K562 (cell line): Measurements from ENCODE around the gene MDM1. TPM values are rescaled to one million over a fixed set of nuclear protein-coding genes. Genes with fewer than 3 reads are reported as not detected.

ENCODE experiments used
- ATAC-seq: fragments of 200-7000 bp; cut with Tn5 transposase; 3 replicates; pipeline ENCODE4 v1.9.1; 2020; ENCODE audit warnings: moderate library complexity
- BruUV-seq: library from RNA; stranded (reverse); fragments of 400-500 nt; replicated peaks from 2 replicates; lab custom pipeline; 2021; lab: Mats Ljungman, UMichigan
- CTCF ChIA-PET: fragments of 300-600 bp; formaldehyde crosslinking; extraction: SDS; loops from one replicate; lab custom pipeline; 2021; ENCODE audit warnings: low intra/inter-chr PET ratio; lab: Yijun Ruan, JAX
- POLR2A ChIA-PET: fragments of 300-600, 350-650 bp; sonication (Branson Sonifier 250); formaldehyde crosslinking; extraction: SDS; loops from one replicate; lab custom pipeline; 2021; ENCODE audit warnings: antibody characterized with exemption, inconsistent platforms; lab: Yijun Ruan, JAX
- DNase-seq, 4 experiments: peaks; one replicate each; pipeline versions ENCODE4 v3.0.0 to v3.0.0-alpha.2; 2011 to 2018; ENCODE audit warnings: low spot score in 3 of 4, mixed read lengths in 3 of 4; ENCODE audit errors: extremely low read depth in 1 of 4
- FAIRE-seq: peaks from 2 replicates; lab custom pipeline; 2011; peaks lifted over from hg19 to GRCh38; lab: Jason Lieb, UNC
- H2AFZ ChIP-seq: 2 replicates; pipeline ENCODE4 v1.6.0; 2011; ENCODE audit warnings: low read depth, low read length, control low read depth, inconsistent platforms
- H3K27ac ChIP-seq: fragments of 200-600 bp; 3 replicates; pipeline ENCODE4 v1.8.0; 2011; ENCODE audit warnings: low read depth, mild to moderate bottlenecking, control low read depth, inconsistent platforms, low read length, moderate library complexity, mixed read lengths; ENCODE audit errors: extremely low read depth
- H3K27me3 ChIP-seq, 2 experiments: fragments of 300-600 bp in 1 of 2; 2 replicates in 1 of 2; 3 replicates in 1 of 2; pipeline versions ENCODE4 v1.6.0 to v1.8.0; 2011; ENCODE audit warnings: inconsistent platforms in 2 of 2, low read length in 2 of 2, mild to moderate bottlenecking in 1 of 2, mixed read lengths in 1 of 2, moderate library complexity in 1 of 2; ENCODE audit not compliant: control insufficient read depth in 2 of 2, insufficient read depth in 2 of 2
- H3K36me3 ChIP-seq: fragments of 300-600 bp; 3 replicates; pipeline ENCODE4 v1.8.0; 2011; ENCODE audit warnings: mild to moderate bottlenecking, low read length, inconsistent platforms; ENCODE audit not compliant: control insufficient read depth, insufficient read depth
- H3K4me1 ChIP-seq, 2 experiments: fragments of 200-600 bp in 1 of 2; replicated peaks in 1 of 2; 2 replicates in 1 of 2; 3 replicates in 1 of 2; pipeline versions ENCODE4 v1.5.1 to v1.8.0; 2011; ENCODE audit warnings: inconsistent platforms in 2 of 2, low read length in 2 of 2, mild to moderate bottlenecking in 1 of 2, mixed read lengths in 1 of 2, moderate library complexity in 1 of 2; ENCODE audit not compliant: control insufficient read depth in 2 of 2, insufficient read depth in 2 of 2
- H3K4me2 ChIP-seq: 2 replicates; pipeline ENCODE4 v1.6.1; 2011; ENCODE audit warnings: low read length, control low read depth, inconsistent platforms, mixed read lengths; ENCODE audit not compliant: insufficient read depth
- H3K4me3 ChIP-seq: fragments of 200-600 bp; sonication (generic), shearing (Covaris generic); 2 replicates; pipeline ENCODE4 v1.5.1; 2016; ENCODE audit warnings: control low read depth, inconsistent platforms
- H3K79me2 ChIP-seq: fragments of 200-600 bp; 3 replicates; pipeline ENCODE4 v1.8.0; 2011; ENCODE audit warnings: low read length, inconsistent platforms; ENCODE audit not compliant: control insufficient read depth, insufficient read depth
- H3K9ac ChIP-seq, 2 experiments: 2 replicates each; pipeline versions ENCODE4 v1.6.0 to v1.6.1; 2011; ENCODE audit warnings: low read depth in 2 of 2, low read length in 2 of 2, control low read depth in 1 of 2, inconsistent platforms in 1 of 2, mild to moderate bottlenecking in 1 of 2, mixed read lengths in 1 of 2; ENCODE audit not compliant: insufficient read depth in 1 of 2
- H3K9me1 ChIP-seq: one replicate; pipeline ENCODE4 v1.6.0; 2011; ENCODE audit warnings: inconsistent platforms, mild to moderate bottlenecking, low read length, moderate library complexity; ENCODE audit not compliant: control insufficient read depth, insufficient read depth
- H3K9me3 ChIP-seq: replicated peaks from 2 replicates; pipeline ENCODE4 v1.5.1; 2011; ENCODE audit warnings: low read depth, low read length, inconsistent platforms; ENCODE audit not compliant: control insufficient read depth, insufficient read depth
- H4K20me1 ChIP-seq: replicated peaks from 2 replicates; pipeline ENCODE4 v1.6.1; 2011; ENCODE audit warnings: low read length, inconsistent platforms, mixed read lengths; ENCODE audit not compliant: control insufficient read depth, insufficient read depth
- BRD4 ChIP-seq: fragments of 200-600 bp; sonication (generic); IDR thresholded peaks from 2 replicates; pipeline ENCODE4 v1.6.1; 2017; ENCODE audit warnings: inconsistent platforms
- BRD9 ChIP-seq: fragments of 450-650 bp; IDR thresholded peaks from 2 replicates; pipeline ENCODE4 v1.6.1; 2018; ENCODE audit warnings: low read depth; ENCODE audit not compliant: partially characterized antibody
- COPS2 ChIP-seq: fragments of 450-650 bp; conservative IDR thresholded peaks from 2 replicates; pipeline ENCODE4 v1.6.1; 2016; ENCODE audit warnings: mild to moderate bottlenecking, moderate library complexity
- MIER1 ChIP-seq: fragments of 450-650 bp; IDR thresholded peaks from 2 replicates; pipeline ENCODE4 v1.6.1; 2016; ENCODE audit warnings: antibody characterized with exemption, mild to moderate bottlenecking, low read depth
- NCOA4 ChIP-seq: fragments of 450-650 bp; IDR thresholded peaks from 2 replicates; pipeline ENCODE4 v1.6.1; 2018; ENCODE audit warnings: mild to moderate bottlenecking; ENCODE audit not compliant: partially characterized antibody
- WHSC1 ChIP-seq: IDR thresholded peaks from one replicate; pipeline ENCODE4 v1.6.1; 2012; ENCODE audit warnings: low read length, control low read depth, inconsistent platforms
- YY1 ChIP-seq, 3 experiments: IDR thresholded peaks; 2 replicates each; pipeline ENCODE4 v1.6.1; 2011; ENCODE audit warnings: low read length in 2 of 3, mild to moderate bottlenecking in 2 of 3, moderate library complexity in 2 of 3, borderline replicate concordance in 1 of 3, control low read depth in 1 of 3, low read depth in 1 of 3; ENCODE audit not compliant: insufficient read depth in 3 of 3, insufficient replicate concordance in 2 of 3, control insufficient read depth in 1 of 3, insufficient read length in 1 of 3; ENCODE audit errors: extremely low read depth in 1 of 3
- ZBTB17 ChIP-seq: fragments of 450-650 bp; formaldehyde crosslinking; IDR thresholded peaks from 2 replicates; pipeline ENCODE4 v1.4.0; 2020; ENCODE audit warnings: mild to moderate bottlenecking
- ZNF217 ChIP-seq: sonication (generic); formaldehyde crosslinking; IDR thresholded peaks from 2 replicates; pipeline ENCODE4 v1.8.0; 2022; ENCODE audit warnings: mild to moderate bottlenecking, missing genetic modification reagents
- ZZZ3 ChIP-seq: fragments of 450-650 bp; IDR thresholded peaks from 2 replicates; pipeline ENCODE4 v1.6.1; 2016; ENCODE audit warnings: antibody characterized with exemption, mild to moderate bottlenecking, moderate library complexity
- WGBS: fragments of 100-300 bp; shearing (Covaris generic); methylation state at CpG from one replicate; pipeline ENCODE4 v1.1.6; 2016; ENCODE audit warnings: low coverage, mixed read lengths; ENCODE audit not compliant: insufficient coverage; ENCODE audit errors: missing lambda C conversion rate; 5-methylcytosine and 5-hydroxymethylcytosine counted together
- in situ Hi-C: fragments of 300-500 bp; cut with MboI; formaldehyde crosslinking; loops from 4 replicates; pipeline ENCODE4 v1.15.0; 2018; ENCODE audit warnings: inconsistent platforms, mixed read lengths
- intact Hi-C: fragments of 100-400 bp; cut with micrococcal nuclease; formaldehyde crosslinking; loops from 2 replicates; pipeline ENCODE4 v1.14.2; 2022
- polyA plus RNA-seq, 8 experiments: library from polyadenylated mRNA; depleted of rRNA in 4 of 8; stranded (reverse) in 5 of 8; unstranded in 3 of 8; fragments of >200 nt; fragmentation: Nextera tagmentation in 2 of 8; fragmentation: Illumina TruSeq in 1 of 8; extraction: Ambion mirVana in 2 of 8; extraction: Trizol in 1 of 8; gene quantifications; 2 replicates each; pipeline versions ENCODE4 v1.2.1 to v1.2.3, GENCODE V29; 2011 to 2014; ENCODE audit warnings: inconsistent platforms in 1 of 8, missing spikeins in 1 of 8
- total RNA-seq, 7 experiments: library from RNA; depleted of rRNA in 6 of 7; stranded (reverse); fragments of >200 nt in 6 of 7; fragmentation: Illumina TruSeq in 2 of 7; extraction: Trizol in 2 of 7; gene quantifications; 2 replicates each; pipeline versions ENCODE4 v1.2.1 to v1.2.3, GENCODE V29; 2011 to 2021; ENCODE audit warnings: low replicate concordance in 1 of 7
- TF ChIP-seq, protein P1 (sequence below), 2 experiments: fragments of 450-650 bp; IDR thresholded peaks; 2 replicates each; pipeline ENCODE4 v1.6.1; 2018; ENCODE audit warnings: mild to moderate bottlenecking in 2 of 2, low read depth in 1 of 2; ENCODE audit not compliant: partially characterized antibody in 2 of 2
- TF ChIP-seq, protein P2 (sequence below), 2 experiments: fragments of 450-650 bp in 1 of 2; sonication (generic) in 1 of 2; formaldehyde crosslinking in 1 of 2; IDR thresholded peaks in 1 of 2; conservative IDR thresholded peaks in 1 of 2; 2 replicates each; pipeline versions ENCODE4 v1.6.1 to v1.8.1; 2016 to 2023; ENCODE audit warnings: mild to moderate bottlenecking in 2 of 2, moderate library complexity in 2 of 2, inconsistent platforms in 1 of 2, missing genetic modification reagents in 1 of 2
- TF ChIP-seq, protein P3 (sequence below): sonication (generic); formaldehyde crosslinking; IDR thresholded peaks from 2 replicates; pipeline ENCODE4 v1.9.0; 2022; ENCODE audit warnings: mild to moderate bottlenecking, missing genetic modification reagents
- TF ChIP-seq, protein P4 (sequence below): sonication (generic); formaldehyde crosslinking; IDR thresholded peaks from 2 replicates; pipeline ENCODE4 v1.8.1; 2023; ENCODE audit warnings: mild to moderate bottlenecking, missing genetic modification reagents

Gene MDM1
- total and polyA plus RNA-seq, 9 of the 15 experiments (the other 6 are each of a cell fraction or from before 2014, with no cell fraction given), result 7.5 to 16.8 (median 13.1) TPM

DNA sequence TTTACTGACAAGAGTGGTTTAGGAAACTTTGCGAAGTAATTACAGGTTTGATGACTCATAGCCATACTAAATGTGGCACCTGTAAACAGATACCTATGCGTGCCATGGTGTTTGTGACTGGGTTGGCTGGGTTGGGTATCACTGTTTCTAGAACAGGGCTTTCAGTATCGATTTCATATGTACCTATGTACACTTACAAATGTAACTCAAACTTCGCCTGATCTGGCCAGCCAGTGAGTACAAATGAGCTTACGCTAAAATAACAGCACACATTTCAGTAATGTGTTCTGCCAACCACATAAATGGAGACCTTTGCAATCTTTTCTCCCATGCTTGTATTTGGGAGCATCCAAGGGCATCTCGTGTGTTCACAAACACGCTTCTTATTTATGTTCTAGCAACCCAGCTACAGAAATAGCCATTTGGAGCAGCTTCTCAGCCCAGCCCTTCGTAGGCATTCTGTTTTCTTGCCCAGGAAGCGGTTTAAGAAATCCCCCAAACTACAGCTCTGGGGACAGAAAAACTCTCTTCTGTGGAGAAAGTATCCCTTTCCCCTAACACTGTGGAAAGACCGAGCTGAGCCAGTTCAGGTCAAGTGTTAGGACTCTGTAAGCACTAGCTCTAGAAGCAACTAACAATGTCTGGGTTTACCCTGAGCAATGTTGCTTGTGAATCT, 42.3 kb upstream of the MDM1 start:
- CTCF ChIA-PET, result no interaction called here
- TF ChIP-seq, protein P1, sequence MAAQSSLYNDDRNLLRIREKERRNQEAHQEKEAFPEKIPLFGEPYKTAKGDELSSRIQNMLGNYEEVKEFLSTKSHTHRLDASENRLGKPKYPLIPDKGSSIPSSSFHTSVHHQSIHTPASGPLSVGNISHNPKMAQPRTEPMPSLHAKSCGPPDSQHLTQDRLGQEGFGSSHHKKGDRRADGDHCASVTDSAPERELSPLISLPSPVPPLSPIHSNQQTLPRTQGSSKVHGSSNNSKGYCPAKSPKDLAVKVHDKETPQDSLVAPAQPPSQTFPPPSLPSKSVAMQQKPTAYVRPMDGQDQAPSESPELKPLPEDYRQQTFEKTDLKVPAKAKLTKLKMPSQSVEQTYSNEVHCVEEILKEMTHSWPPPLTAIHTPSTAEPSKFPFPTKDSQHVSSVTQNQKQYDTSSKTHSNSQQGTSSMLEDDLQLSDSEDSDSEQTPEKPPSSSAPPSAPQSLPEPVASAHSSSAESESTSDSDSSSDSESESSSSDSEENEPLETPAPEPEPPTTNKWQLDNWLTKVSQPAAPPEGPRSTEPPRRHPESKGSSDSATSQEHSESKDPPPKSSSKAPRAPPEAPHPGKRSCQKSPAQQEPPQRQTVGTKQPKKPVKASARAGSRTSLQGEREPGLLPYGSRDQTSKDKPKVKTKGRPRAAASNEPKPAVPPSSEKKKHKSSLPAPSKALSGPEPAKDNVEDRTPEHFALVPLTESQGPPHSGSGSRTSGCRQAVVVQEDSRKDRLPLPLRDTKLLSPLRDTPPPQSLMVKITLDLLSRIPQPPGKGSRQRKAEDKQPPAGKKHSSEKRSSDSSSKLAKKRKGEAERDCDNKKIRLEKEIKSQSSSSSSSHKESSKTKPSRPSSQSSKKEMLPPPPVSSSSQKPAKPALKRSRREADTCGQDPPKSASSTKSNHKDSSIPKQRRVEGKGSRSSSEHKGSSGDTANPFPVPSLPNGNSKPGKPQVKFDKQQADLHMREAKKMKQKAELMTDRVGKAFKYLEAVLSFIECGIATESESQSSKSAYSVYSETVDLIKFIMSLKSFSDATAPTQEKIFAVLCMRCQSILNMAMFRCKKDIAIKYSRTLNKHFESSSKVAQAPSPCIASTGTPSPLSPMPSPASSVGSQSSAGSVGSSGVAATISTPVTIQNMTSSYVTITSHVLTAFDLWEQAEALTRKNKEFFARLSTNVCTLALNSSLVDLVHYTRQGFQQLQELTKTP (IDR thresholded peaks at IDR 0.05; ENCODE audit: low read depth in 1 of 2, partially characterized antibody in 2 of 2), result no peak
- TF ChIP-seq BRD4 (no peak), COPS2 (no peak), MIER1 (no peak), BRD9 (no peak), ZBTB17 (CRISPR knock-in tag) (0 out of 2 replicates have a peak, but pooled peaks have one; percentile 24), NCOA4 (no peak), ZZZ3 (no peak), ZNF217 (CRISPR knock-in tag) (no peak), YY1 (IDR thresholded peaks at IDR 0.05; ENCODE audit: borderline replicate concordance in 1 of 3, control insufficient read depth in 1 of 3, extremely low read depth in 1 of 3, insufficient read depth in 3 of 3, insufficient read length in 1 of 3, insufficient replicate concordance in 2 of 3, low read depth in 1 of 3, low read length in 2 of 3) (no peak), WHSC1 (no peak)
- TF ChIP-seq, protein P2, sequence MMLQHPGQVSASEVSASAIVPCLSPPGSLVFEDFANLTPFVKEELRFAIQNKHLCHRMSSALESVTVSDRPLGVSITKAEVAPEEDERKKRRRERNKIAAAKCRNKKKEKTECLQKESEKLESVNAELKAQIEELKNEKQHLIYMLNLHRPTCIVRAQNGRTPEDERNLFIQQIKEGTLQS (IDR thresholded peaks at IDR 0.05), result peak; percentile 22; the same call in 1 of the 2 replicates
- TF ChIP-seq, protein P2 (CRISPR knock-in tag; conservative IDR thresholded peaks at IDR 0.05), result no peak
- TF ChIP-seq, protein P3, sequence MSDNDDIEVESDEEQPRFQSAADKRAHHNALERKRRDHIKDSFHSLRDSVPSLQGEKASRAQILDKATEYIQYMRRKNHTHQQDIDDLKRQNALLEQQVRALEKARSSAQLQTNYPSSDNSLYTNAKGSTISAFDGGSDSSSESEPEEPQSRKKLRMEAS (CRISPR knock-in tag), result no peak
- TF ChIP-seq, protein P4, sequence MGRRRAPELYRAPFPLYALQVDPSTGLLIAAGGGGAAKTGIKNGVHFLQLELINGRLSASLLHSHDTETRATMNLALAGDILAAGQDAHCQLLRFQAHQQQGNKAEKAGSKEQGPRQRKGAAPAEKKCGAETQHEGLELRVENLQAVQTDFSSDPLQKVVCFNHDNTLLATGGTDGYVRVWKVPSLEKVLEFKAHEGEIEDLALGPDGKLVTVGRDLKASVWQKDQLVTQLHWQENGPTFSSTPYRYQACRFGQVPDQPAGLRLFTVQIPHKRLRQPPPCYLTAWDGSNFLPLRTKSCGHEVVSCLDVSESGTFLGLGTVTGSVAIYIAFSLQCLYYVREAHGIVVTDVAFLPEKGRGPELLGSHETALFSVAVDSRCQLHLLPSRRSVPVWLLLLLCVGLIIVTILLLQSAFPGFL, result no peak

More for the DNA sequence above, 42.3 kb upstream of the MDM1 start:
- Histone ChIP-seq H3K27ac (no peak overlapping the region; the same call in 2 of the 3 replicates), H3K9me3 (peaks cover 4% of the 10 kb centered on the region; the same call in 1 of the 2 replicates), H3K4me3 (no peak overlapping the region), H3K9ac (no peak overlapping the region), H4K20me1 (no peaks in the 10 kb centered on the region), H3K4me1 (peaks cover 11 to 50% of the 10 kb centered on the region in 2 experiments), H3K36me3 (no peaks in the 10 kb centered on the region), H3K4me2 (no peak overlapping the region), H3K9me1 (no peaks in the 10 kb centered on the region), H3K27me3 (no peaks in the 10 kb centered on the region), H3K79me2 (no peaks in the 10 kb centered on the region), H2AFZ (peak overlapping the region; percentile 87)
- POLR2A ChIA-PET, result interaction anchor here (0.9 to 1.1 kb wide), 2 partner anchors 9 to 18 kb away, joined by 4 read pairs; no protein-coding TSS in a partner anchor
- ATAC-seq, result peak; percentile 22; the same call in 2 of the 3 replicates
- FAIRE-seq, result no peak
- in situ Hi-C loops, result no loop called here
- intact Hi-C loops, result no loop called here
- WGBS, result 58% methylated on average over 10 of the region's 10 CpGs
- DNase-seq, result no peak
- BruUV-seq, result no TSS peak
